ENCODE data around the gene GGCT. TPM values are rescaled to one million over a fixed set of nuclear protein-coding genes. Genes with fewer than 3 reads are reported as not detected.
"Not testable (repeated sequence)": the region's sequence is repeated elsewhere in the genome, so short reads cannot be mapped to it uniquely, and the experiment has no call there.

Gene GGCT
- total and polyA plus RNA-seq, 12 donors, result 18.6 to 67.8 (median 41.3) TPM

GRCh38 chr7:30545791-30546555 is 41.3 kb upstream of the GGCT start:
- no peak overlapping the region for H3K4me3 ChIP-seq
- H3K9me3 ChIP-seq (replicated peaks in 1 of 3), result no peaks in the 10 kb centered on the region
- 80 to 91% (median 85%) methylated on average over 5 of the region's 5 CpGs for WGBS, 4 donors
- H3K27me3 ChIP-seq, result no peaks in the 10 kb centered on the region
- no peak overlapping the region for H3K27ac ChIP-seq
- TF ChIP-seq POLR2A (IDR thresholded peaks at IDR 0.05) (no peak), CTCF (IDR thresholded peaks at IDR 0.05) (no peak)
- no peak for DNase-seq
- peaks cover 5 to 19% of the 10 kb centered on the region in 2 donors for H3K4me1 ChIP-seq (replicated peaks in 1 of 2)
- H3K36me3 ChIP-seq (replicated peaks in 1 of 2), result no peaks in the 10 kb centered on the region
- intact Hi-C loops (cut with DNase I), result no loop called here

- intact Hi-C loops (cut with DNase I), result no loop called here
- H3K36me3 ChIP-seq (replicated peaks in 1 of 2), result no peaks in the 10 kb centered on the region
- H3K27ac ChIP-seq, result peak overlapping the region in 1 of 5 donors; percentile 25
- peaks cover 0 to 11% of the 10 kb centered on the region in 2 donors for H3K4me1 ChIP-seq (replicated peaks in 1 of 2)
- TF ChIP-seq CTCF (IDR thresholded peaks at IDR 0.05) (no peak), POLR2A (IDR thresholded peaks at IDR 0.05) (no peak)
- no peaks in the 10 kb centered on the region for H3K27me3 ChIP-seq
- H3K9me3 ChIP-seq (replicated peaks in 1 of 3), result no peaks in the 10 kb centered on the region
- H3K4me3 ChIP-seq, result no peak overlapping the region
- DNase-seq, result peak in 2 of 7 donors; percentile 41 to 47
- WGBS, 4 donors, result 71 to 76% (median 72%) methylated on average over 6 of the region's 6 CpGs
Measured at GRCh38 chr7:30543813-30544525, 39.3 kb upstream of the GGCT start.

DNA sequence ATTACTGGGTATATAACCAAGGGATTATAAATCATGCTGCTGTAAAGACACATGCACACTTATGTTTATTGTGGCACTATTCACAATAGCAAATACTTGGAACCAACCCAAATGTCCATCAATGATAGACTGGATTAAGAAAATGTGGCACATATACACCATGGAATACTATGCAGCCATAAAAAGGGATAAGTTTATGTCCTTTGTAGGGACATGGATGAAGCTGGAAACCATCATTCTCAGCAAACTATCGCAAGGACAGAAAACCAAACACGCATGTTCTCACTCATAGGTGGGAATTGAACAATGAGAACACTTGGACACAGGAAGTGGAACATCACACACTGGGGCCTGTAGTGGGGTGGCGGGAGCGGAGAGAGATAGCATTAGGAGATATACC is 38.5 kb upstream of the GGCT start:
- H3K9me3 ChIP-seq (replicated peaks in 1 of 3); H3K27ac ChIP-seq; H3K36me3 ChIP-seq (replicated peaks in 1 of 2); DNase-seq; H3K27me3 ChIP-seq; H3K4me3 ChIP-seq; intact Hi-C loops (cut with DNase I): not testable (repeated sequence)
- peaks cover 0 to 11% of the 10 kb centered on the region in 2 donors for H3K4me1 ChIP-seq (replicated peaks in 1 of 2)
- WGBS, 4 donors, result 95 to 99% (median 97%) methylated on average over 4 of the region's 4 CpGs

- no peaks in the 10 kb centered on the region for H3K9me3 ChIP-seq (replicated peaks in 1 of 3)
- intact Hi-C loops (cut with DNase I), result no loop called here
- 89 to 92% (median 91%) methylated on average over 5 of the region's 5 CpGs for WGBS, 4 donors
- no peaks in the 10 kb centered on the region for H3K36me3 ChIP-seq (replicated peaks in 1 of 2)
- DNase-seq, result no peak
- H3K27me3 ChIP-seq, result no peaks in the 10 kb centered on the region
- H3K27ac ChIP-seq, result no peak overlapping the region
- no peak overlapping the region for H3K4me3 ChIP-seq
- no peaks in the 10 kb centered on the region for H3K4me1 ChIP-seq (replicated peaks in 1 of 2)
- no peak for TF ChIP-seq POLR2A (IDR thresholded peaks at IDR 0.05)
- no peak for TF ChIP-seq CTCF (IDR thresholded peaks at IDR 0.05)
Measured at GRCh38 chr7:30533886-30534285, 29.3 kb upstream of the GGCT start.

Data from adrenal gland (tissue), 12 donors.